Esophagus squamous epithelium (tissue), 4 donors: Measurements from ENCODE around the gene RCAN1.

ENCODE experiments used
- CTCF ChIP-seq, 6 experiments: fragments of 450-650 bp in 4 of 6; fragments of 200-600 bp in 2 of 6; sonication (generic) in 2 of 6; IDR thresholded peaks; one replicate each; pipeline ENCODE4 v1.5.1; 2016 to 2019; ENCODE audit warnings: antibody characterized with exemption in 6 of 6, mild to moderate bottlenecking in 4 of 6, moderate library complexity in 4 of 6
- POLR2A ChIP-seq, 4 donors: fragments of 450-650 bp; IDR thresholded peaks; one replicate each; pipeline ENCODE4 v1.6.1; 2017; ENCODE audit warnings: antibody characterized with exemption in 4 of 4, mild to moderate bottlenecking in 4 of 4, moderate library complexity in 3 of 4

DNA sequence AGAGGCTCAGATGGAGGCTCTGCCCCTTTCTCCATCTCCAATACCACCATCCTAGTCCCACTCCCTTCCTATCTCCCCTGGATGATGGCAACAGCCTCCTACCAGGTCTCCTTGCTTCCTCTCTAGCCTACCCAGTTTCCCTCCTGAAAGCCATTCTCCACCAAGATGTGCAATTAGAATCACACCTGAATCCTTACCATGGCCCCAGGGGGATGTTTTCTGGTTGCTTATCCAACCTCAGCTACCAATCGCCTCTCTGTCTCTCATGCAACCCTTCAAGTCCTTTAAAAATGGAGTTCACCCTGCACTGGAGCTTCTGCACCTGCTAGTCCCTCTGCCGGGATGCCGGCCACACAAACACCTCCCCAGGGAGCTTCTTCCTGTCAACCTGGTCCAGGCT is 2.9 kb downstream of the RCAN1 start:
- TF ChIP-seq CTCF (IDR thresholded peaks at IDR 0.05) = no peak
- no peak for TF ChIP-seq POLR2A (IDR thresholded peaks at IDR 0.05)
